ENCODE results near the gene SDC3. TPM values are rescaled to one million over a fixed set of nuclear protein-coding genes. Genes with fewer than 3 reads are reported as not detected.

The SDC3 gene
- total and polyA plus RNA-seq, 2 of the 8 experiments (the other 6 are each of a cell fraction or from before 2014, with no cell fraction given), result 7.0 to 27.0 TPM

GRCh38 chr1:30880678-30881318 lies 27.8 kb downstream of the SDC3 start (continued):
- TF ChIP-seq E2F6 (IDR thresholded peaks at IDR 0.05), result no peak
- TF ChIP-seq CTBP2 (IDR thresholded peaks at IDR 0.05; ENCODE audit: borderline replicate concordance, insufficient read depth, insufficient read length, low read length), result no peak
- no peak for TF ChIP-seq GABPA (IDR thresholded peaks at IDR 0.05; ENCODE audit: borderline replicate concordance, insufficient read depth, low read length)
- TF ChIP-seq SIN3A (conservative IDR thresholded peaks at IDR 0.05 in 1 of 2, IDR thresholded peaks at IDR 0.05 in 1 of 2; ENCODE audit: low read depth in 1 of 2, low read length in 2 of 2), result no peak
- TF ChIP-seq CTCF (IDR thresholded peaks at IDR 0.05; ENCODE audit: control extremely low read depth in 1 of 3, insufficient read depth in 1 of 3, low read depth in 1 of 3, low read length in 3 of 3), result no peak
